ELF-1 (cell line): ENCODE data around the gene COPS4.

ENCODE experiments used
- DNase-seq: peaks from one replicate; pipeline ENCODE4 v3.0.0-alpha.2; 2016; ENCODE audit warnings: low read depth, low spot score

Gene COPS4

GRCh38 chr4:83121246-83121645 is 86.3 kb downstream of the COPS4 start:
- DNase-seq: no peak

GRCh38 chr4:83124111-83124780 is 89.3 kb downstream of the COPS4 start:
- DNase-seq: no peak
